Measurements from ENCODE around the gene LAMC3.

Gene LAMC3

GRCh38 chr9:131008909-131009618 is at the start of gene LAMC3:
LAMC3 (plus strand) TSS chr9:131009174; CDS start chr9:131009215, 41 bp downstream.
- peak in 2 of 3 donors; percentile 23 to 56 for DNase-seq

DNA sequence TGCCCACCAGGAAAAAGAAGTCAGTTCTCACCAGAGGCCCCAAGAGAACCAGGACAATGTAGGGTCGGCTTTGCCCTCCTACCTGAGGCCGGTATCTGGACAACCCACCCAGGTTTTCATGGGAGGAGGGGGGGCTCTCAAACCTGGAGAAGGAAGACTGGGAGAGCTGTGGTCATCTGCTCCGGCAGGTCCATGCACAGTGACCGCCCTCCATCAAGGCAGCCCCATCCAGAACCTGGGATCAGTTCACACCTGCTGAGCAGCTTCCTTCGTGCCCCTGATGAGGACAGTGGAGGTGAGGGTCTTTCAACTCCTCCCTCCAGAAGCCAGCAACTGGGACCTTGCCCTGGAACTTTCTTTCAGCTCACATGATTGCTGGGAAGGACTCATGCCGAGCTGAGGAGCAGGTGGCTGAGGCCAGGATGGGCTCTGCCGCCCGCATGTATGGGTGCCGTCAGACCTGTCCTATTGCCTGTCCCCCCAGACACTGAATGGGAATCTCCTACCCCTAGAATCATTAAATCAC is 49.1 kb upstream of the LAMC3 start:
- DNase-seq = no peak

- no peak for DNase-seq
Measured at GRCh38 chr9:130960522-130961378, 48.2 kb upstream of the LAMC3 start.

DNA sequence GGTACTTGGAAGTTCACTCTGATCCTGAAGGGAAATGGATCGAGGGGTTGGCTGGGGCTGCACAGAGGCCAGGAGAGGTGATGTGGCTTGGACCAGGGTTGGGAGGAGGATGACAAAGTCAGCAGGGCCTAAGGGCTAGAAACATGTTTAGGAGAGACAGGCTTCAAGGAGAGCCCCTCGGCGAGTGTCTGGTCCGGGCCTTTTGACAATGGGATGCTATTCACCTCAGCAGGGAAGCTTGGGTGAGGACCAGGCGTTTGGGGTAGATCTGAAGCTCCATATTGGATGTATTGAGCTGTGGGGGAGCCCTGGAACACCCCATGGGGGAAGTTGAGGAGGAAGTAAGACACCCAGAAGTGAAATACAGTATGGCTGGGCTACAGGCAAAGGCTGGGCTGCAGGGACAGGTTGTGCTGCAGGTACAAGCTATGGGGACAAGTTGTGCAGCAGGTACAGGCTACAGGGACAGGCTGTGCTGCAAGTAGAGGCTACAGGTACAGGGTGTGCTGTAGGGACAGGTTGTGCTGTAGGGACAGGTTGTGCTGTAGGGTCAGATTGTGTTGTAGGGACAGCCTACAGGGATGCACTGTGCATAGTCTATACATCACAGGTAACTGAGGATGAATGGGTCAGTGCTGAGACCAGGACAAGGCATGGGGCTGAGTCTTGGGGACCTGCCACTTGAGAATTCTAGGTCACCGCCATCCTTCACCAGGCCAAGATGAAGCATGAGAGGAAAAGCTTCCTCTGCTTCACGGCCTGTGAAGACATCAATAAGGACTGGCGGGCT is 47.3 kb upstream of the LAMC3 start:
- DNase-seq = no peak

GRCh38 chr9:130962418-130963316 is 46.3 kb upstream of the LAMC3 start:
- DNase-seq = no peak

DNA sequence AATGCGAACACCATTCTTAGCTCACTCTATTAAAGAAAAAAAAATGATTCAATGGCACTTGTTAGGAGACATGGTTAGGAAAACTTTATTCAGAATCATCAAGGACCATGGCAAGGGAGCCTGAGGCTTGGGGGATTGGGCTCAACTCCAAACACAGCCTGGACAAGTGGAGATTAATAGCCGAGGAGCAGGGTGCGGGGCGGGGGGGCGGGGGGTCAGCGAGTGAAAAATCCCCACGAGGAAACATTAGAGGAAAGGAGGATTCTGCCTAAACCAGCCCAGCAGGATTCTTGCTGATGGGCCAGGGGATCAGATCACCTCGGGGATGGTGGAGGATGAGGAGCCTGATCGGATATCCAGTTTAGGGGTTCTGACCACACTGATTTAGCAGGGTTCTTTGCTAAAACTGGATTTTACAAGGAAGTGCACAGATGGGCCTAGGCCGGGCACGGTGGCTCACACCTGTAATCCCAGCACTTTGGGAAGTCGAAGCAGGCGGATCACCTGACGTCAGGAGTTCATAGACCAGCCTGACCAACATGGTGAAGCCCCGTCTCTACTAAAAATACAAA is 45.6 kb upstream of the LAMC3 start:
- DNase-seq = no peak

- no peak for DNase-seq
Measured at GRCh38 chr9:130963916-130964315, 45.1 kb upstream of the LAMC3 start.

DNA sequence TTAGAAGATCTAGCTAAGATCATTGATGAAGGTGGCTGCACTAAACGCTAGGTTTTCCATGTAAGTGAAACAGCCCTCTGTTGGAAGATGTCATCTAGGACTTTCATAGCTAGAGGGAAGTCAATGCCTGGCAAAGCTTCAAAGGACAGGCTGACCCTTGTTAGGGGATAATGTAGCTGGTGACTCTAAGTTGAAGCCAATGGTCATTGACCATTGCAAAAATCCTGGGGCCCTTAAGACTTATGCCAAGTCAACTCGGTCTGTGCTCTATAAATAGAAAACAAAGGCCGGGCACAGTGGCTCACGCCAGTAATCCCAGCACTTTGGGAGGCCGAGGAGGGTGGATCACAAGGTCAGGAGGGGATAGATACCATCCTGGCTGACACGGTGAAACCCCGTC is 43.3 kb upstream of the LAMC3 start:
- no peak for DNase-seq

DNA sequence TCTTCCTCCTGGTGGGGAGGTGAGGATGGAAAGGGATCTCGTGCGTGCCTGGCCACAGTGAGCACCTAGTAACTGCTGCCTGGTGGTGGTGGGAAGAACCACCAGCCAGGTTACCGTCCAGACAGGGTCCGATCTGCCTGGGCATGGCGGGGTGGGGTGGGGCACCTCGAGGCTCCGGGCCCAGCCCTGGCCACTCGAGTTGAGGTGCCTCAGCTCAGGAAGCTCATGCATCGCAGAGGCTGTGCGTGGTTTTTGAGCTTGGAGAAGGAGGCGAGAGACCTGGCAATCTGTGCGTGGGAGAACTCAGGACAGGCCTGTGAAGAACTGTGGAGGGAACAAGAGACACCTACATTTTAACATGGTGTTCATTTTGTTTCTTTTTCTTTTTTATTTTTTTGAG is 38.9 kb upstream of the LAMC3 start:
- no peak for DNase-seq

DNA sequence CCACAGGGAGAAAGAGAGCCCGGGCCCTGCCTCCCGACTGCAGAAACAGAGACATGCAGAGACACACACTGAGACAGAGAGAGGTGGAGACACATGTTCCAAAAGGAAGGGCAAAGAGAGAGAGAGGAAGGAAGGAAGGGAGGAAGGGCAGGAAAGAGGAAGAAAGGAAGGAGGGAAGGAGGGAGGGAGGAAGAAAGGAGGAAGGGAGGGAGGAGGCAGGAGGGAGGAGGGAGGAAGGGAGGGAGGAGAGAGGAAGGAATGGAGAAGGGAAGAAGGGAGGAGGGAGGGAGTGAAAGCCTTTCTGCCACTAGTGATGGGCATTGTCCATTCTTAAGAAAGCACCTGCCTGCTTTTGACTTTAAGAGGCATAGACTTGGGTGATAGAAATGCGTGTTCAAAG is 38.1 kb upstream of the LAMC3 start:
- no peak for DNase-seq

GRCh38 chr9:130971294-130971849 is 37.6 kb upstream of the LAMC3 start:
- DNase-seq = no peak

DNA sequence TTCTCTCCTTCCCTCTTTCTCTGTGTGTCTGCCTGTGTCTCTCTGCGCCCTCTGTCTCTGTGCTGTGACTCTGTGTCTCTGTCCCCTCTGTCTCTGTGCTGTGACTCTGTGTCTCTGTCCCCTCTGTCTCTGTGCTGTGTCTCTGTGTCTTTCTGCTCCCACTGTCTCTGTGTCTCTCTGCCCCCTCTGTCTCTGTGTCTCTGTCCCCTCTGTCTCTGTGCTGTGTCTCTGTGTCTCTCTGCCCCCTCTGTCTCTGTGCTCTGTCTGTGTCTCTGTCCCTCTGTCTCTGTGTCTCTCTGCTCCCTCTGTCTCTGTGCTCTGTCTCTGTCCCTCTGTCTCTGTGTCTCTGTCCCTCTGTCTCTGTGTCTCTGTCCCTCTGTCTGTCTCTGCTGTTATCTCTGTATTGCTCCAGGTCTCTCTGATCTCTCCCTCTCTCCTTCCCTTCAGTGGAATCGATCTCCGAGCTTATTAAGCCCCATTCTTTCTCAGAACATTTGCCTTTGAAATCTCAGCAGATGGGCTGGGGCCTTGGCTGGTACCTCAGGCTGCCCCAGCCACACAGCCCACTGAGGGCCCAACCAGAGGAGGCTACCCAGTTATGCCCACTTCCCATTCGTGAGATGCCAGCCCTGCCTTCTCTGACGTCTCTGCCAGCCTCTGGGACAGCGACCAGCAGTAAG is 36.6 kb upstream of the LAMC3 start:
- DNase-seq = no peak

DNA sequence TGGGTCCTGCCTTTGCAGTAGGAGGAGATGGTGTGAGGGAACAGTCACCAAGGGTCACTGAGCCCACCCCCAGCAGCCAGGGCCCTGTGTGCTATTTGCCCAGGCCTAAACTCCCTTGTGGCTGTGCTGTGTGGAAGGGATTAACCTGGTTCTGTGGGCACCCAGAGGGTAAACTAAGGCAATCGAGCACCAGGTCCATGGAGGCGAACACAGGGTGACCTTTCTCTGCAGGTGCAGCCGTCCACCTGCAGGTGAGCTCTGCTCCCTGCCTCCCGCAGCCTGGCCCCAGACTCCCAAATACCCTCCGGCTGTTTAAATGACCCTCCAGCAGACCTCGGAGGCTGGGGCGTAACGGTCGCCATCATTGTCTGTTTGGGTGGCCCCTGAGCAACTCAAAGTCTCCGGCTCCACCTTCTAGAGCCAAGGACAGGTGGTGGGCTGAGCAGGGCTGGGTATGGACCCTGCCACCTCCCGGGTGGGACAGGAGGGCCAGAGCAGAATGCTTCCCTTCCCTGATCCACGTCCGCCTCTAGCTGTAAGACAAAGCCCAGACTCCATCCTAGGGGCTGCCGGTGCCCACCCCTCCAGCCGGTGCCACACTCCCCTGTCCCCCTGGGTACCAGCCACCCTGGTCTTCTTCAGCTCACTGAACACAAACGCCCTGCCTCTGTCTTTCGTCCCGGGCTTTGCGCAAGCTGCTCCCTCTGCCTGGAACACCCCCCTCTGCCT is 35.9 kb upstream of the LAMC3 start:
- no peak for DNase-seq

DNA sequence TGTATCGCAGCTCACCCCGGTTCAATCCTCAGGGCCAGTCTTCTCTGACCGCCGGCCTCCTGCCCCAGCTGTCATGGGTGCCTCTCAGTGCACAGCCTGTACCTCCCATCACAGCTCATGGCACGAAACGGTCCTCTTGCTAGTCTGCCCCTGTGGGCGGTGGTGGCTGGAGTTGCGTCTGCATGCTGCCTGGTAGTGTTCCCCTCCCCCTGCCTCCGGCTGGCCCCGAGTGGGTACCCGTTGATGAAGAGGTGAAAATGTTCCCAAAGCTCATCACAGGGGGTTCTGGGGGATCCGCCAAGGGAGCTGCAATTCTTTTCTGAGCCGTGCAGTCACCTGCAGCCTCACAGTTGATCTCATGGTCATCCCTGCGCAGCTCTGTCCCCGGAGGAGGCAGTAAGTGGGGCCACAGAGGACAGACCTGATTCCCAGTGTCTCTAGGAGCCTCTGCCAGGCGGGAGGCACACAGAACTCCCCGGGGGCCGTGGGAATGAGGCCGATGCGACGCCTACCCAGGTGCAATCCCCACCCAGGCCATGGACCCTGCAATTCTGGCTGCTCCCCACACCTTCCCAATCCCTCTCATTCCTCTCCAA is 35.2 kb upstream of the LAMC3 start:
- no peak for DNase-seq

GRCh38 chr9:130974697-130975096 is 34.3 kb upstream of the LAMC3 start:
- DNase-seq = no peak

GRCh38 chr9:130975156-130975555 is 33.8 kb upstream of the LAMC3 start:
- DNase-seq = no peak

GRCh38 chr9:130975932-130976841 is 32.8 kb upstream of the LAMC3 start:
- DNase-seq = no peak

DNA sequence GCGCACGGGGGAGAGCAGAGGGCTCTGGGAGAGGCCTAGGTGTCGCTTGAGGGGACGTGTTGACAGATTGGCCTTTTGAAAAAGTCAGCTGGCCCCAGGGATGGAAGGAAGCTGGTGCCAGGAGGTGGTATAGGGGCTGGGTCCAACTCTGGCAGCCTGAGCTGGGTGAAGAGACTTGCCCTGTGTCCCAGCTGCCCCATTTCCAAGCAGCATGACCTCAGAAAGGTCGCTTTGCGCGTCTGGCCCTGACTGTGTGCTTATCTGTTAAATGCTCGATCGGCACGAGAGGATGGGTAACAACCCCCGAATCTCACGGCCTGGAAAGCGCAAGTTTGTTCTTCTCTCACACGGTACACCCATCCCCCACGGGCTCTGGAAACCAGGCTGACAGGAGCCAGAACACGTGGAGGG is 31.2 kb upstream of the LAMC3 start:
- DNase-seq = no peak

Data from suppressor macrophage treated with lipopolysaccharide for 1 hour (primary cell).